Peyer's patch (tissue), 4 donors: ENCODE results near the gene PKD2L1. TPM values are rescaled to one million over a fixed set of nuclear protein-coding genes. Genes with fewer than 3 reads are reported as not detected.

Experiments
- DNase-seq, 3 donors: peaks; one replicate each; pipeline ENCODE4 v3.0.0-alpha.2; 2017 to 2019
- H3K27ac ChIP-seq, 4 donors: fragments of 200-600 bp; sonication (generic); one replicate each; pipeline ENCODE4 v1.5.1; 2016 to 2019
- H3K27me3 ChIP-seq, 2 donors: fragments of 200-600 bp; sonication (generic); one replicate each; pipeline ENCODE4 v1.5.1; 2019
- H3K36me3 ChIP-seq, 3 donors: fragments of 200-600 bp; sonication (generic); one replicate each; pipeline ENCODE4 v1.5.1; 2016 to 2019
- H3K4me1 ChIP-seq, 4 donors: fragments of 200-600 bp; sonication (generic); one replicate each; pipeline ENCODE4 v1.5.1; 2016 to 2019
- H3K4me3 ChIP-seq, 4 donors: fragments of 200-600 bp; sonication (generic); 1 replicate in 3 of 4; 2 replicates in 1 of 4; pipeline ENCODE4 v1.5.1; 2016 to 2019; ENCODE audit warnings: mild to moderate bottlenecking in 1 of 4
- H3K9me3 ChIP-seq, 4 donors: fragments of 200-600 bp; sonication (generic); one replicate each; pipeline ENCODE4 v1.5.1; 2016 to 2019; ENCODE audit warnings: mild to moderate bottlenecking in 1 of 4
- CTCF ChIP-seq, 6 experiments: fragments of 450-650 bp in 4 of 6; fragments of 200-600 bp in 2 of 6; sonication (generic) in 1 of 6; IDR thresholded peaks; one replicate each; pipeline ENCODE4 v1.5.1; 2017 to 2019; ENCODE audit warnings: antibody characterized with exemption in 6 of 6, mild to moderate bottlenecking in 3 of 6, moderate library complexity in 1 of 6
- POLR2A ChIP-seq, 2 donors: fragments of 450-650 bp; IDR thresholded peaks; one replicate each; pipeline ENCODE4 v1.5.1; 2017; ENCODE audit warnings: antibody characterized with exemption in 2 of 2, mild to moderate bottlenecking in 2 of 2, moderate library complexity in 2 of 2
- total RNA-seq, 4 donors: library from RNA; depleted of rRNA; stranded (reverse); fragments of >200 nt; gene quantifications; one replicate each; pipeline ENCODE4 v1.1.0, GENCODE V29; 2016

The PKD2L1 gene
- total RNA-seq, 4 donors from 2014 or later, result not detected

- DNase-seq, result no peak
- Histone ChIP-seq H3K36me3 (peaks cover 0 to 27% (median 0%) of the 10 kb centered on the region in 3 donors), H3K4me3 (no peak overlapping the region), H3K9me3 (no peaks in the 10 kb centered on the region), H3K27ac (no peak overlapping the region), H3K4me1 (peaks cover 0 to 10% (median 3%) of the 10 kb centered on the region in 4 donors), H3K27me3 (no peaks in the 10 kb centered on the region)
- TF ChIP-seq POLR2A (IDR thresholded peaks at IDR 0.05), result no peak
- no peak for TF ChIP-seq CTCF (IDR thresholded peaks at IDR 0.05)
Observed at GRCh38 chr10:100350914-100351485, 21.0 kb upstream of the PKD2L1 start.

DNA sequence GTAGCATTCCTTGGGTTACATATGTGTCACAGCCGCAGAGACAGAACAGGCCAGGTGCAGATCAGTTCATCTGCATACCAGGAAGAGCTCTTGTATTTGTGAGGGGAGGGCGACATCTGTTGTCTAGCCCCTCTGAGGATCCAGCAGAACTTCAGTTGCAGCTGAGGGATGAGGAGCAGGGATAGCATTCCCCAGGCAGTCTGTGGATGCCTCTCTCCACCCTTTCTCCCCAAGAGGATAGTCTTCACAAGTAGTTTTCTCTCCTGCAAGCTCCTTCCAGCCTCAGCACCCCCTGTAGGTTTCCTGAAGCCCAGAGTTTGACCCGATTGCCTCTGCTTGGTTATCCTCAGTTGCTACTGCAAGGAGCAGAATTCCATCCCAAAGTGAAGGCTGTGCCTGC lies 19.6 kb upstream of the PKD2L1 start:
- no peak overlapping the region for H3K4me3 ChIP-seq
- no peaks in the 10 kb centered on the region for H3K27me3 ChIP-seq
- H3K4me1 ChIP-seq, result peaks cover 0 to 10% (median 4%) of the 10 kb centered on the region in 4 donors
- H3K9me3 ChIP-seq, result no peaks in the 10 kb centered on the region
- no peak overlapping the region for H3K27ac ChIP-seq
- no peak for TF ChIP-seq CTCF (IDR thresholded peaks at IDR 0.05)
- TF ChIP-seq POLR2A (IDR thresholded peaks at IDR 0.05), result no peak
- H3K36me3 ChIP-seq, result peaks cover 0 to 15% (median 0%) of the 10 kb centered on the region in 3 donors
- no peak for DNase-seq

DNA sequence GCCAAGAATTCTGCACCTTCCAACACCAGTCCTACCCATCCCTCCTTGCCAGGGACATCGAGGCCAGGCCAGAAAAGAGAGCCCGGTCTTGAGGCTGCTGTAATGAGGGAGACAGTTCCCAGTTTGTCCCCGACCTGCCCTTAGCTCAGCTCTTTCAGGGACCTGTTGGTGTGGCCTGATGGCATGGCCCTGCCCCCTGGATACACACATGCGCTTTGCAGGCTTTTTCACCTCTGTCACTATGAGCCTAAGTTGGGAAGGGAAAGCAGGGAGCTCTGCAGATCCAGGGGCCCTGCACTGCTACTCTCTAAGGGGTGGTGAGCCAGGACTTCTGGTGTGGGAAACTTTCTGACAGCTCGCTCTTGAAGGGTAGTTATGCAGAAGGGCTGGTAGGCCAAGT lies 19.1 kb upstream of the PKD2L1 start:
- Histone ChIP-seq H3K9me3 (no peaks in the 10 kb centered on the region), H3K36me3 (peaks cover 0 to 14% (median 0%) of the 10 kb centered on the region in 3 donors), H3K4me1 (peaks cover 0 to 10% (median 4%) of the 10 kb centered on the region in 4 donors), H3K27me3 (no peaks in the 10 kb centered on the region), H3K4me3 (no peak overlapping the region), H3K27ac (no peak overlapping the region)
- DNase-seq, result no peak
- TF ChIP-seq CTCF (IDR thresholded peaks at IDR 0.05), result no peak
- TF ChIP-seq POLR2A (IDR thresholded peaks at IDR 0.05), result no peak

- no peak for TF ChIP-seq CTCF (IDR thresholded peaks at IDR 0.05)
- TF ChIP-seq POLR2A (IDR thresholded peaks at IDR 0.05), result no peak
- Histone ChIP-seq H3K9me3 (no peaks in the 10 kb centered on the region), H3K4me1 (peaks cover 0 to 10% (median 4%) of the 10 kb centered on the region in 4 donors), H3K4me3 (peak overlapping the region in 1 of 4 donors; percentile 98), H3K27me3 (no peaks in the 10 kb centered on the region), H3K36me3 (peaks cover 0 to 14% (median 0%) of the 10 kb centered on the region in 3 donors), H3K27ac (no peak overlapping the region)
- no peak for DNase-seq
Observed at GRCh38 chr10:100348389-100348927, 18.4 kb upstream of the PKD2L1 start.

DNA sequence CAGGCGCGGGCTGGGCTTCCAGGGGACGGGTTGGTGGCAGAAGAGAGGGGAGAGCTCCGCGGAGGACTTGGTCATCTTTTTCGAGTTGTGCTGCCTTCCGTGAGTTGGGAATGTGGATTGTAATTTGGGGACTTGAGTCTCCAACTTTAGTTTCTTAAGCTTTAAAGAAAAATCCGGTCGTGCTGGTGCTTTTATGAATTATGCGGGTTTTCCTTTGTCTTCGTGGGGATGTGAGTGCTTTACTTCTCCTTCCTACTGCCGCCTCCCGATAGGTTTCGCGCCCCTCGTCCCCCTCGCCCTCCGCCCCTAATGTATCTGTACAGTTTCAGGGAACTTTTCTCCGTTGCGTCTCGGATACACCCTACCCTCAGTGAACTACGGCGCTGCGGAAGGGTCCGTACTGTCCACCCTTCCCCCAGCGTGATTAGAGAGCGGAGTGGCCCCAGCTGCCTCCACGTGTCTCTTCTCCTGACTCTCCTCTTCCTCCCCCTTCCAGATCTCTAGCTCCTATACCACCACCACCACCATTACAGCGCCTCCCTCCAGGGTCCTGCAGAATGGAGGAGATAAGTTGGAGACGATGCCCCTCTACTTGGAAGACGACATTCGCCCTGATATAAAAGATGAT lies 17.7 kb upstream of the PKD2L1 start:
- peaks cover 0 to 11% (median 0%) of the 10 kb centered on the region in 3 donors for H3K36me3 ChIP-seq
- H3K9me3 ChIP-seq, result no peaks in the 10 kb centered on the region
- TF ChIP-seq CTCF (IDR thresholded peaks at IDR 0.05) (no peak), POLR2A (IDR thresholded peaks at IDR 0.05) (no peak)
- no peaks in the 10 kb centered on the region for H3K27me3 ChIP-seq
- peak overlapping the region; percentile 33 to 98 (median 70) for H3K4me3 ChIP-seq
- peak overlapping the region in 2 of 4 donors; percentile 48 to 79 for H3K27ac ChIP-seq
- H3K4me1 ChIP-seq, result peaks cover 0 to 10% (median 4%) of the 10 kb centered on the region in 4 donors
- DNase-seq, result no peak
